ENCODE data around the gene TSPAN14.

DNA sequence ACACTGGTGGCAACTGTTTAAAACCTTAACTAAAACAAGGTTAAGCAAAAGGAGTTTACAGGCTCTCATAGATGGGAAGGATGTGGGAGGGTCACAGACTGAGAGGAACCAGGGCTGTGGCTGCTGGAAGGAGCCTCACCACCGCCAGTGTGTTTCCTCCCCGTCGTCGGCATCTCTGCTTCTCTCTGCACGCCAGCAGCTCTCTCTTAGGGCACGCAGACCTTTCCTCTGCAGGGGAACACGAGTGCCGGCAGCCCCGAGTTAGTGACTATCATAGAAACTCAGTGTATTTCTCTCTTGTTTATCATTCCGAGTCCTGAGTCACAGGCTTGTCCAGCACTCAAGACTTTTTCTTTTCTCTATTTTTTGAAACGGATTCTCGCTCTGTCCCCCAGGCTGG, 75.5 kb downstream of the TSPAN14 start:
- TF ChIP-seq SIX5 (IDR thresholded peaks at IDR 0.05; ENCODE audit: low read depth, low read length) (no peak), MAFK (IDR thresholded peaks at IDR 0.05; ENCODE audit: low read depth, low read length) (no peak), BRCA1 (IDR thresholded peaks at IDR 0.05; ENCODE audit: low read depth, low read length) (no peak), TAF1 (IDR thresholded peaks at IDR 0.05; ENCODE audit: low read depth, low read length) (no peak), NRF1 (IDR thresholded peaks at IDR 0.05; ENCODE audit: low read depth, low read length) (no peak)
- TF ChIP-seq, protein P1, sequence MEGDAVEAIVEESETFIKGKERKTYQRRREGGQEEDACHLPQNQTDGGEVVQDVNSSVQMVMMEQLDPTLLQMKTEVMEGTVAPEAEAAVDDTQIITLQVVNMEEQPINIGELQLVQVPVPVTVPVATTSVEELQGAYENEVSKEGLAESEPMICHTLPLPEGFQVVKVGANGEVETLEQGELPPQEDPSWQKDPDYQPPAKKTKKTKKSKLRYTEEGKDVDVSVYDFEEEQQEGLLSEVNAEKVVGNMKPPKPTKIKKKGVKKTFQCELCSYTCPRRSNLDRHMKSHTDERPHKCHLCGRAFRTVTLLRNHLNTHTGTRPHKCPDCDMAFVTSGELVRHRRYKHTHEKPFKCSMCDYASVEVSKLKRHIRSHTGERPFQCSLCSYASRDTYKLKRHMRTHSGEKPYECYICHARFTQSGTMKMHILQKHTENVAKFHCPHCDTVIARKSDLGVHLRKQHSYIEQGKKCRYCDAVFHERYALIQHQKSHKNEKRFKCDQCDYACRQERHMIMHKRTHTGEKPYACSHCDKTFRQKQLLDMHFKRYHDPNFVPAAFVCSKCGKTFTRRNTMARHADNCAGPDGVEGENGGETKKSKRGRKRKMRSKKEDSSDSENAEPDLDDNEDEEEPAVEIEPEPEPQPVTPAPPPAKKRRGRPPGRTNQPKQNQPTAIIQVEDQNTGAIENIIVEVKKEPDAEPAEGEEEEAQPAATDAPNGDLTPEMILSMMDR (IDR thresholded peaks at IDR 0.05; ENCODE audit: control extremely low read depth in 1 of 3, insufficient read depth in 1 of 3, low read depth in 1 of 3, low read length in 3 of 3) = no peak
